SH-SY5Y (cell line): ENCODE data around the gene CDC27.

ENCODE experiments used
- GATA2 ChIP-seq: IDR thresholded peaks from 2 replicates; pipeline ENCODE4 v1.6.1; 2011; ENCODE audit warnings: mild to moderate bottlenecking, low read depth, low read length
- GATA3 ChIP-seq: IDR thresholded peaks from 2 replicates; pipeline ENCODE4 v1.6.1; 2011; ENCODE audit warnings: low read depth, mild to moderate bottlenecking, low read length, moderate library complexity

- TF ChIP-seq GATA2 (no peak), GATA3 (no peak)
Measured at GRCh38 chr17:47117386-47117785, 71.7 kb downstream of the CDC27 start.
